ENCODE measurements around the gene SEMA4D. TPM values are rescaled to one million over a fixed set of nuclear protein-coding genes. Genes with fewer than 3 reads are reported as not detected.

Gene SEMA4D
- total and polyA plus RNA-seq, 9 of the 15 experiments (the other 6 are each of a cell fraction or from before 2014, with no cell fraction given) = 0.38 to 5.1 (median 1.8) TPM

DNA sequence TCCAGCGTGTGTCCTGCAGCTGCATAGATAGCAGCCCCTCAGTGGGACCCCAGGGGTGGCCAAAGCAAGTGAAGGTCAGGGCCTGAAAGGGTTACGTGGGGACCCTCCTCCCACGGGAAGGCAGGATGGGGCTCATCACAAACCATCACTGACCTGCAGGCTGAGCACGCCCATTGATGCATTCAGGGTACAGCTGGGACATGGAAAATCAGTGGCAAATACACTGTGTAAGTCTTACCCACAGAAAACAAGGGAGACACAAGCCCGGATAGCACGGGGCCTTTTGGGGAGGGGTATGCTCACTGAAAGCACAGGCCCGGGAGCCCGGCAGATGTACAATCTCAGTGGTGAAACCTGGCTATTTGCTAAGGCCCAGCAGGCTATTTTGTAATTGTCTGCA, 49.1 kb downstream of the SEMA4D start (continued):
- TF ChIP-seq MAFG (tag; conservative IDR thresholded peaks at IDR 0.05) = no peak
- TF ChIP-seq, protein P1, sequence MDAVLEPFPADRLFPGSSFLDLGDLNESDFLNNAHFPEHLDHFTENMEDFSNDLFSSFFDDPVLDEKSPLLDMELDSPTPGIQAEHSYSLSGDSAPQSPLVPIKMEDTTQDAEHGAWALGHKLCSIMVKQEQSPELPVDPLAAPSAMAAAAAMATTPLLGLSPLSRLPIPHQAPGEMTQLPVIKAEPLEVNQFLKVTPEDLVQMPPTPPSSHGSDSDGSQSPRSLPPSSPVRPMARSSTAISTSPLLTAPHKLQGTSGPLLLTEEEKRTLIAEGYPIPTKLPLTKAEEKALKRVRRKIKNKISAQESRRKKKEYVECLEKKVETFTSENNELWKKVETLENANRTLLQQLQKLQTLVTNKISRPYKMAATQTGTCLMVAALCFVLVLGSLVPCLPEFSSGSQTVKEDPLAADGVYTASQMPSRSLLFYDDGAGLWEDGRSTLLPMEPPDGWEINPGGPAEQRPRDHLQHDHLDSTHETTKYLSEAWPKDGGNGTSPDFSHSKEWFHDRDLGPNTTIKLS (IDR thresholded peaks at IDR 0.05; ENCODE audit: borderline replicate concordance, low read depth) = no peak
- TF ChIP-seq, protein P2, sequence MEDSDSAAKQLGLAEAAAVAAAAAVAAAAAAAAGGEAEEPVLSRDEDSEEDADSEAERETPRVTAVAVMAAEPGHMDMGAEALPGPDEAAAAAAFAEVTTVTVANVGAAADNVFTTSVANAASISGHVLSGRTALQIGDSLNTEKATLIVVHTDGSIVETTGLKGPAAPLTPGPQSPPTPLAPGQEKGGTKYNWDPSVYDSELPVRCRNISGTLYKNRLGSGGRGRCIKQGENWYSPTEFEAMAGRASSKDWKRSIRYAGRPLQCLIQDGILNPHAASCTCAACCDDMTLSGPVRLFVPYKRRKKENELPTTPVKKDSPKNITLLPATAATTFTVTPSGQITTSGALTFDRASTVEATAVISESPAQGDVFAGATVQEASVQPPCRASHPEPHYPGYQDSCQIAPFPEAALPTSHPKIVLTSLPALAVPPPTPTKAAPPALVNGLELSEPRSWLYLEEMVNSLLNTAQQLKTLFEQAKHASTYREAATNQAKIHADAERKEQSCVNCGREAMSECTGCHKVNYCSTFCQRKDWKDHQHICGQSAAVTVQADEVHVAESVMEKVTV (CRISPR knock-in tag; IDR thresholded peaks at IDR 0.05) = no peak
- no peak for TF ChIP-seq RFX1 (IDR thresholded peaks at IDR 0.05)
- TF ChIP-seq, protein P3, sequence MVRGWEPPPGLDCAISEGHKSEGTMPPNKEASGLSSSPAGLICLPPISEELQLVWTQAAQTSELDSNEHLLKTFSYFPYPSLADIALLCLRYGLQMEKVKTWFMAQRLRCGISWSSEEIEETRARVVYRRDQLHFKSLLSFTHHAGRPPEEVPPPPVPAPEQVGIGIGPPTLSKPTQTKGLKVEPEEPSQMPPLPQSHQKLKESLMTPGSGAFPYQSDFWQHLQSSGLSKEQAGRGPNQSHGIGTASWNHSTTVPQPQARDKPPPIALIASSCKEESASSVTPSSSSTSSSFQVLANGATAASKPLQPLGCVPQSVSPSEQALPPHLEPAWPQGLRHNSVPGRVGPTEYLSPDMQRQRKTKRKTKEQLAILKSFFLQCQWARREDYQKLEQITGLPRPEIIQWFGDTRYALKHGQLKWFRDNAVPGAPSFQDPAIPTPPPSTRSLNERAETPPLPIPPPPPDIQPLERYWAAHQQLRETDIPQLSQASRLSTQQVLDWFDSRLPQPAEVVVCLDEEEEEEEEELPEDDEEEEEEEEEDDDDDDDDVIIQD (CRISPR knock-in tag; IDR thresholded peaks at IDR 0.05) = no peak
- TF ChIP-seq TAF15 (IDR thresholded peaks at IDR 0.05; ENCODE audit: low read depth, low read length) = no peak
- TF ChIP-seq ZFP36 (IDR thresholded peaks at IDR 0.05; ENCODE audit: low read depth, low read length, partially characterized antibody) = no peak

Data from K562 (cell line).